ENCODE data around the gene VOPP1.

Gene VOPP1

DNA sequence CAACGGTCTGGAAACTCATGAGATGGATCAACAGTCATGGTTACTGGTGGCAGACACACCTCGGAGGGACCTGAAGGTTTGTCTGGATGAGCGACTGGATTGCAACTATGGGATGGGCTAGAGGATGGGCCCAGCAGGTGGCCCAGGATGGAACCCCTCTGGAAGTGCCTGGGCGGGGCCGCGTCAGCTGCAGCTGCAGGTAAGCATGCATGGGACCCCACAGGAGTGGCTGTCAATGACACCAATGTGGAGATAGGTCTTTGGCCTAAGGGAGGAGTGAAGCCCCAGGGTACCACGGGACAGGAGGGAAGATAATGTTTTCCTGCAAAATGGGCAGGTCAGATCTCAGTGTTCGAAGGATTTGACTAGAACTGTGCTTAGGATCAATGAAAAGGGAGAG, 103.8 kb downstream of the VOPP1 start:
- Histone ChIP-seq H3K27ac (ENCODE audit: insufficient read depth in 1 of 2, low read depth in 1 of 2, low read length in 2 of 2, poor library complexity in 1 of 2, severe bottlenecking in 2 of 2) (no peak overlapping the region), H3K4me3 (ENCODE audit: control insufficient read depth in 1 of 7, extremely low read depth in 1 of 7, insufficient read depth in 4 of 7, low read depth in 2 of 7, low read length in 6 of 7) (no peak overlapping the region), H3K4me1 (ENCODE audit: control extremely low read depth in 1 of 4, control insufficient read depth in 4 of 4, insufficient read depth in 4 of 4, low read length in 3 of 4) (no peaks in the 10 kb centered on the region), H3K27me3 (replicated peaks in 2 of 5; ENCODE audit: control insufficient read depth in 4 of 5, insufficient read depth in 5 of 5, low read length in 4 of 5) (no peaks in the 10 kb centered on the region), H3K9me3 (ENCODE audit: control extremely low read depth in 1 of 5, control insufficient read depth in 4 of 5, insufficient read depth in 2 of 5, low read depth in 1 of 5, low read length in 4 of 5) (peaks cover 0 to 7% (median 4%) of the 10 kb centered on the region in 5 experiments), H3K36me3 (ENCODE audit: control insufficient read depth in 4 of 4, insufficient read depth in 4 of 4, low read length in 3 of 4) (peaks cover 2 to 25% (median 8%) of the 10 kb centered on the region in 4 experiments)
- ChIA-PET CTCF (interaction anchor here (1.3 kb wide), 1 partner anchor 21 kb away, joined by 3 read pairs; no protein-coding TSS in a partner anchor), POLR2A (no interaction called here)
- WGBS (ENCODE audit: insufficient coverage) = 100% methylated on average over 8 of the region's 8 CpGs
- DNase-seq = no peak

DNA sequence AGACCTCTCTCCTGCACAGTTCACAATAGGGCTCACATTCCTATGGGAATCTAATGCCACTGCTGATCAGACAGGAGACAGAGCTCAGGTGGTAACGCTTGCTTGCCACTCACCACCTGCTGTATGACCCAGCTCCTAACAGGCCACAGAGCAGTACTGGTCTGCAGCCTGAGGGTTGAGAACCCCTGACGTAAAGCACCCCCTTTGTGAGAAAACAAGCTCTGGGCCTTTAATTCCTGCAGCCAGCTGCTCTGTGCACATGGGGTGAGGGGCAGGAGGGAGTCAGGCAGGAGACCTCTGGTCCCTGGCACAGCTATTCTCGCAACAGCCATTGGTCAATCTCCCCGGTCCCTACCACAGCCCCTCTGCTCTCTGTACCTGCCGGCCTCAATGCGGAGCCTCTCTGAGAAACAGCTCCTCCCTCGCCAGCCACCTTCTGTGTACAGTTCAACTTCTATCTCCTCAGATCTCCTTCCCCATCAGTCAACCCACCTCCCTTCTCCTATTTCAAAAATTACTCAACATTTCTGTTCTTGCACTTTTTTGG, 105.2 kb downstream of the VOPP1 start:
- peaks cover 0 to 21% (median 7%) of the 10 kb centered on the region in 4 experiments for H3K36me3 ChIP-seq (ENCODE audit: control insufficient read depth in 4 of 4, insufficient read depth in 4 of 4, low read length in 3 of 4)
- H3K27me3 ChIP-seq (replicated peaks in 2 of 5; ENCODE audit: control insufficient read depth in 4 of 5, insufficient read depth in 5 of 5, low read length in 4 of 5) = no peaks in the 10 kb centered on the region
- DNase-seq = no peak
- peaks cover 0 to 8% (median 4%) of the 10 kb centered on the region in 5 experiments for H3K9me3 ChIP-seq (ENCODE audit: control extremely low read depth in 1 of 5, control insufficient read depth in 4 of 5, insufficient read depth in 2 of 5, low read depth in 1 of 5, low read length in 4 of 5)
- 98% methylated on average over 7 of the region's 7 CpGs for WGBS (ENCODE audit: insufficient coverage)
- H3K4me3 ChIP-seq (ENCODE audit: control insufficient read depth in 1 of 7, extremely low read depth in 1 of 7, insufficient read depth in 4 of 7, low read depth in 2 of 7, low read length in 6 of 7) = no peak overlapping the region
- no peak overlapping the region for H3K27ac ChIP-seq (ENCODE audit: insufficient read depth in 1 of 2, low read depth in 1 of 2, low read length in 2 of 2, poor library complexity in 1 of 2, severe bottlenecking in 2 of 2)
- CTCF ChIA-PET = no interaction called here
- no peaks in the 10 kb centered on the region for H3K4me1 ChIP-seq (ENCODE audit: control extremely low read depth in 1 of 4, control insufficient read depth in 4 of 4, insufficient read depth in 4 of 4, low read length in 3 of 4)
- POLR2A ChIA-PET = no interaction called here

DNA sequence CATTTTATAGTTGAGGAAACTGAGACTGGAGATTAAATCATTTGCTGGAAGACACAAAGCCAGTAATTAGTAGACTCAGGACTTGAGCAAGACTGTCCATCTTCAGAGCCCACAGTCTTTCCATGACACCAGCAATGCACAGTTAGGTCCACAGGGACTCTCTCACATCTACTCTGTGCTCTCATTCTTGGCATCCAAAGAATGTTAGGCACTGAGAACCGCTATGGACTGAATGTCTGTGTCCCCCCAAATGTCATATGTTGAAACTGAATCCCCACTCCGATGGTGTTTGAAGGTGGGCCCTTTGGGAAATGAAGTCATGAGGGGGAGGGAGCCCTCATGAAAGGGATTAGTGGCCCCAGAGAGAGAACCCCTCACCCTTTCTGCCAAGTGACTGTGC, 106.6 kb downstream of the VOPP1 start:
- peaks cover 0 to 12% (median 4%) of the 10 kb centered on the region in 5 experiments for H3K9me3 ChIP-seq (ENCODE audit: control extremely low read depth in 1 of 5, control insufficient read depth in 4 of 5, insufficient read depth in 2 of 5, low read depth in 1 of 5, low read length in 4 of 5)
- POLR2A ChIA-PET = no interaction called here
- no peak overlapping the region for H3K4me3 ChIP-seq (ENCODE audit: control insufficient read depth in 1 of 7, extremely low read depth in 1 of 7, insufficient read depth in 4 of 7, low read depth in 2 of 7, low read length in 6 of 7)
- H3K27me3 ChIP-seq (replicated peaks in 2 of 5; ENCODE audit: control insufficient read depth in 4 of 5, insufficient read depth in 5 of 5, low read length in 4 of 5) = no peaks in the 10 kb centered on the region
- no peaks in the 10 kb centered on the region for H3K4me1 ChIP-seq (ENCODE audit: control extremely low read depth in 1 of 4, control insufficient read depth in 4 of 4, insufficient read depth in 4 of 4, low read length in 3 of 4)
- DNase-seq = no peak
- H3K36me3 ChIP-seq (ENCODE audit: control insufficient read depth in 4 of 4, insufficient read depth in 4 of 4, low read length in 3 of 4) = peaks cover 0 to 21% (median 7%) of the 10 kb centered on the region in 4 experiments
- 100% methylated on average over 2 of the region's 2 CpGs for WGBS (ENCODE audit: insufficient coverage)
- CTCF ChIA-PET = no interaction called here
- no peak overlapping the region for H3K27ac ChIP-seq (ENCODE audit: insufficient read depth in 1 of 2, low read depth in 1 of 2, low read length in 2 of 2, poor library complexity in 1 of 2, severe bottlenecking in 2 of 2)

DNA sequence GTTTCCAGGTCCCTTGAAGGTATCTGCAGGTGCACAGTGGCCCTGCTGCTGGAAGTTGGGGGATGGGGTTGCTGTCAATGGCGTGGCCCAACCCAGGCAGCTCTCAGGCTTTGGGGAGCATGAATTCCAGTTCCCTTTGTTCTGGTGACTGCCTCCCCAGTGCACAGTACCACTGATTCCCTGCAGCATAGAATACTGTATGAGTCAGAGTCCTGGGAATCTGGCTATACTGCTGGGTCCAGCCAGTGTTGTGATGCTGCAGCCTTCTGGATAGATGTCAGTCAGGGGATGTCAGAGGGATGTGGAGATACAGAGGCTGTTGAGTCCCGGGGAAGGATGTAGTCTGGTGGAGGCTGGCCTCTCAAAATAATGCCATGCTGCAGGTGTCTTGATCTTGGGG, 107.9 kb downstream of the VOPP1 start:
- DNase-seq = no peak
- CTCF ChIA-PET = no interaction called here
- POLR2A ChIA-PET = no interaction called here

DNA sequence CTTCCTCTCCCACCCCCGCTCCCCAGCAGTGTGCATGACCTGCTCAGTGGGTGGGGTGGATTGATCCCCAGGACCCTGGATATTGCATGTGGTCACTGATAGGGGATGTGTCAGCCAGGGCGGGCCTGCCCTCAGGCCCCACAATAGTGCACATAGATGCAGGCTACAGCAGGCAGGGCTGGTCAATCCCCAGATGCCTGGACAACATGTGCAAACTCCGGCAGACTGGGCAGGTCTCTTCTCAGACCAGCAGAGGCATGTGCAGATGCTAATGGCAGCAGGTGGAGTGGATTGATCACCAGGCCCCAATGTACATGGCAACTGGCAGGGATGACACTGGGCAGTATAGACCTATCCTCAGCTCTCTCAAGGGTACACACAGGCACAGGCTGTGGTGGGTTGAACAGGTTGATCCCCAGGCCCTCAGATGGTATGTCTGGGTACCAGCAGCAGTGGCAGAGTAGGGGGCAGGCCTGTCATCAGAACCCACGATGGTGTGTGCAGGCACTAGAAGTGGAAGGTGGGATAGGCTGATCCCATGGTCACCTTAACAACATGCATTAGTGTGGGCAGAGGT, 108.5 kb downstream of the VOPP1 start:
- WGBS (ENCODE audit: insufficient coverage) = 96% methylated on average over 4 of the region's 4 CpGs
- H3K9me3 ChIP-seq (ENCODE audit: control extremely low read depth in 1 of 5, control insufficient read depth in 4 of 5, insufficient read depth in 2 of 5, low read depth in 1 of 5, low read length in 4 of 5) = peaks cover 3 to 15% (median 8%) of the 10 kb centered on the region in 5 experiments
- H3K27me3 ChIP-seq (replicated peaks in 2 of 5; ENCODE audit: control insufficient read depth in 4 of 5, insufficient read depth in 5 of 5, low read length in 4 of 5) = no peaks in the 10 kb centered on the region
- ChIA-PET POLR2A (no interaction called here), CTCF (no interaction called here)
- H3K27ac ChIP-seq (ENCODE audit: insufficient read depth in 1 of 2, low read depth in 1 of 2, low read length in 2 of 2, poor library complexity in 1 of 2, severe bottlenecking in 2 of 2) = no peak overlapping the region
- no peak for DNase-seq
- H3K4me3 ChIP-seq (ENCODE audit: control insufficient read depth in 1 of 7, extremely low read depth in 1 of 7, insufficient read depth in 4 of 7, low read depth in 2 of 7, low read length in 6 of 7) = no peak overlapping the region
- H3K36me3 ChIP-seq (ENCODE audit: control insufficient read depth in 4 of 4, insufficient read depth in 4 of 4, low read length in 3 of 4) = peaks cover 0 to 16% (median 7%) of the 10 kb centered on the region in 4 experiments
- H3K4me1 ChIP-seq (ENCODE audit: control extremely low read depth in 1 of 4, control insufficient read depth in 4 of 4, insufficient read depth in 4 of 4, low read length in 3 of 4) = no peaks in the 10 kb centered on the region

More for the DNA sequence above, 107.9 kb downstream of the VOPP1 start:
- Histone ChIP-seq H3K4me1 (ENCODE audit: control extremely low read depth in 1 of 4, control insufficient read depth in 4 of 4, insufficient read depth in 4 of 4, low read length in 3 of 4) (no peaks in the 10 kb centered on the region), H3K27ac (ENCODE audit: insufficient read depth in 1 of 2, low read depth in 1 of 2, low read length in 2 of 2, poor library complexity in 1 of 2, severe bottlenecking in 2 of 2) (no peak overlapping the region), H3K36me3 (ENCODE audit: control insufficient read depth in 4 of 4, insufficient read depth in 4 of 4, low read length in 3 of 4) (peaks cover 0 to 16% (median 7%) of the 10 kb centered on the region in 4 experiments), H3K27me3 (replicated peaks in 2 of 5; ENCODE audit: control insufficient read depth in 4 of 5, insufficient read depth in 5 of 5, low read length in 4 of 5) (no peaks in the 10 kb centered on the region), H3K9me3 (ENCODE audit: control extremely low read depth in 1 of 5, control insufficient read depth in 4 of 5, insufficient read depth in 2 of 5, low read depth in 1 of 5, low read length in 4 of 5) (peaks cover 2 to 12% (median 6%) of the 10 kb centered on the region in 5 experiments), H3K4me3 (ENCODE audit: control insufficient read depth in 1 of 7, extremely low read depth in 1 of 7, insufficient read depth in 4 of 7, low read depth in 2 of 7, low read length in 6 of 7) (no peak overlapping the region)
- 90% methylated on average over 2 of the region's 2 CpGs for WGBS (ENCODE audit: insufficient coverage)

DNA sequence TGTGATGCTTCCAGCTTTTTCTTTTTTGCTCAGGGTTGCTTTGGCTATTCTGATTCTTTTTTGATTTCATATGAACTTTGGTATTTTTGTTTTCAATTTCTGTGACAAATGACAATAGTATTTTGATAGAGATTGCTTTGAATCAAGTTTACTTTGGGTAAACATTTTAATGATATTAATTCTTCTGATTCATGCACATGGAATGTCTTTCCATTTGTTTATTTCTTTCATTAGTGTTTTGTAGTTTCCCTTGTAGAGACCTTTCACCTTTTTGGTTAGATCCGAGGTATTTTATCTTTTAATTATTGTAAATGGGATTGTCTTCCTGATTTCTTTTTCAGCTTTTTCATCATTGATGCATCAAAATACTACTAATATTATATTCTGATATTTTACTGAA, 114.0 kb downstream of the VOPP1 start:
- H3K27ac ChIP-seq (ENCODE audit: insufficient read depth in 1 of 2, low read depth in 1 of 2, low read length in 2 of 2, poor library complexity in 1 of 2, severe bottlenecking in 2 of 2) = no peak overlapping the region
- H3K4me1 ChIP-seq (ENCODE audit: control extremely low read depth in 1 of 4, control insufficient read depth in 4 of 4, insufficient read depth in 4 of 4, low read length in 3 of 4) = no peaks in the 10 kb centered on the region
- WGBS (ENCODE audit: insufficient coverage) = no CpG with 5 or more reads among the region's 1 CpG
- no peaks in the 10 kb centered on the region for H3K36me3 ChIP-seq (ENCODE audit: control insufficient read depth in 4 of 4, insufficient read depth in 4 of 4, low read length in 3 of 4)
- H3K9me3 ChIP-seq (ENCODE audit: control extremely low read depth in 1 of 5, control insufficient read depth in 4 of 5, insufficient read depth in 2 of 5, low read depth in 1 of 5, low read length in 4 of 5) = peaks cover 0 to 8% (median 3%) of the 10 kb centered on the region in 5 experiments
- no peak for DNase-seq
- H3K27me3 ChIP-seq (replicated peaks in 2 of 5; ENCODE audit: control insufficient read depth in 4 of 5, insufficient read depth in 5 of 5, low read length in 4 of 5) = no peaks in the 10 kb centered on the region
- POLR2A ChIA-PET = no interaction called here
- CTCF ChIA-PET = no interaction called here
- no peak overlapping the region for H3K4me3 ChIP-seq (ENCODE audit: control insufficient read depth in 1 of 7, extremely low read depth in 1 of 7, insufficient read depth in 4 of 7, low read depth in 2 of 7, low read length in 6 of 7)

DNA sequence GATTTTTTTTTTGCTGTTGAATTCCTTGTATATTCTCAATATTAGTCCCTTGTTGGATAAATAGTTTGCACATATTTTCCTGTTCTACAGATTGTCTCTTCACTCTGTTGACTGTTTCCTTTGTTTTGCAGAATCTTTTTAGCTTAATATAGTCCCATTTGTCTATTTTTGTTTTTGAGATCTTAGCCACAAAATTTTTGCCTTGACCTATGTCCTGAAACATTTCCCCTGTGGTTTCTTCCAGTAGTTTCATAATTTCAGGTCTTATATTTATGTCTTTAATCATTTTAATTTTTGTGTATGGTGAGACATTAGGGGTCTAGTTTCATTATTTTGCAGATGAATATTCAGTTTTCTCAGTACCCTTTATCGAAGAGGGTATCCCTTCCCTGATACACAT, 114.5 kb downstream of the VOPP1 start:
- Histone ChIP-seq H3K27me3 (replicated peaks in 2 of 5; ENCODE audit: control insufficient read depth in 4 of 5, insufficient read depth in 5 of 5, low read length in 4 of 5) (no peaks in the 10 kb centered on the region), H3K4me1 (ENCODE audit: control extremely low read depth in 1 of 4, control insufficient read depth in 4 of 4, insufficient read depth in 4 of 4, low read length in 3 of 4) (no peaks in the 10 kb centered on the region), H3K36me3 (ENCODE audit: control insufficient read depth in 4 of 4, insufficient read depth in 4 of 4, low read length in 3 of 4) (no peaks in the 10 kb centered on the region), H3K9me3 (ENCODE audit: control extremely low read depth in 1 of 5, control insufficient read depth in 4 of 5, insufficient read depth in 2 of 5, low read depth in 1 of 5, low read length in 4 of 5) (peaks cover 0 to 8% (median 3%) of the 10 kb centered on the region in 5 experiments), H3K27ac (ENCODE audit: insufficient read depth in 1 of 2, low read depth in 1 of 2, low read length in 2 of 2, poor library complexity in 1 of 2, severe bottlenecking in 2 of 2) (no peak overlapping the region), H3K4me3 (ENCODE audit: control insufficient read depth in 1 of 7, extremely low read depth in 1 of 7, insufficient read depth in 4 of 7, low read depth in 2 of 7, low read length in 6 of 7) (no peak overlapping the region)
- DNase-seq = no peak
- 100% methylated on average over 1 of the region's 1 CpG for WGBS (ENCODE audit: insufficient coverage)
- ChIA-PET CTCF (no interaction called here), POLR2A (no interaction called here)

All from common myeloid progenitor, CD34-positive (primary cell).